OCI-LY7 (cell line): Measurements from ENCODE around the gene NMD3.

ENCODE experiments used
- EZH2phosphoT487 ChIP-seq: fragments of 200-600 bp; sonication (generic); IDR thresholded peaks from 2 replicates; pipeline ENCODE4 v1.6.1; 2018; ENCODE audit warnings: low read depth, borderline replicate concordance, mild to moderate bottlenecking, mixed run types, antibody characterized with exemption, low read length, moderate library complexity, mixed read lengths
- TF ChIP-seq, protein P1 (sequence below): fragments of 200-600 bp; sonication (generic); conservative IDR thresholded peaks from 2 replicates; pipeline ENCODE4 v1.5.1; 2014; ENCODE audit warnings: mild to moderate bottlenecking, antibody characterized with exemption, low read length, moderate library complexity, mixed read lengths

DNA sequence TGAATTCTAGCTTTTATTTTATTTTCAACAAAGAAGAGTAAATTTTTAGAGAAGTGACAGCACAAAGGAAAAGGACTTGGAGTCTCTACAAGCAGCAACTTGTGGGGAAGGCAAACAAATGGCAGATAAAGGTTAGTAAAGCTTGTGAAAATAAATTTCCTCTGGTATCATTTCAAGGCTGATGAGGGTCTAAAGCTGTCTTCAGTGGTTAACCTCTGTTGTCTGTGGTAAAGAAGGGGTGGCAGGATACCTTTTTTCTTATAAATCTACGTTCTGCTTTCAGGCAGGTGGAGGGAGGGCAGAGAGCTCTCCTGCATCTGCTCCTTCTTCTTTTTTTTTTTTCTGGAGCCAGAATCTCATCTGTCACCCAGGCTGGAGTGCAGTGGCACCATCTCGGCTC is 50.5 kb downstream of the NMD3 start:
- TF ChIP-seq, protein P1, sequence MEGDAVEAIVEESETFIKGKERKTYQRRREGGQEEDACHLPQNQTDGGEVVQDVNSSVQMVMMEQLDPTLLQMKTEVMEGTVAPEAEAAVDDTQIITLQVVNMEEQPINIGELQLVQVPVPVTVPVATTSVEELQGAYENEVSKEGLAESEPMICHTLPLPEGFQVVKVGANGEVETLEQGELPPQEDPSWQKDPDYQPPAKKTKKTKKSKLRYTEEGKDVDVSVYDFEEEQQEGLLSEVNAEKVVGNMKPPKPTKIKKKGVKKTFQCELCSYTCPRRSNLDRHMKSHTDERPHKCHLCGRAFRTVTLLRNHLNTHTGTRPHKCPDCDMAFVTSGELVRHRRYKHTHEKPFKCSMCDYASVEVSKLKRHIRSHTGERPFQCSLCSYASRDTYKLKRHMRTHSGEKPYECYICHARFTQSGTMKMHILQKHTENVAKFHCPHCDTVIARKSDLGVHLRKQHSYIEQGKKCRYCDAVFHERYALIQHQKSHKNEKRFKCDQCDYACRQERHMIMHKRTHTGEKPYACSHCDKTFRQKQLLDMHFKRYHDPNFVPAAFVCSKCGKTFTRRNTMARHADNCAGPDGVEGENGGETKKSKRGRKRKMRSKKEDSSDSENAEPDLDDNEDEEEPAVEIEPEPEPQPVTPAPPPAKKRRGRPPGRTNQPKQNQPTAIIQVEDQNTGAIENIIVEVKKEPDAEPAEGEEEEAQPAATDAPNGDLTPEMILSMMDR, result no peak
- TF ChIP-seq EZH2phosphoT487, result no peak
